ENCODE results near the gene KLHDC7A. TPM values are rescaled to one million over a fixed set of nuclear protein-coding genes. Genes with fewer than 3 reads are reported as not detected.

The KLHDC7A gene
- total and polyA plus RNA-seq, 2 donors (not counting 3 experiments of a cell fraction or from before 2014, with no cell fraction given) = not detected

DNA sequence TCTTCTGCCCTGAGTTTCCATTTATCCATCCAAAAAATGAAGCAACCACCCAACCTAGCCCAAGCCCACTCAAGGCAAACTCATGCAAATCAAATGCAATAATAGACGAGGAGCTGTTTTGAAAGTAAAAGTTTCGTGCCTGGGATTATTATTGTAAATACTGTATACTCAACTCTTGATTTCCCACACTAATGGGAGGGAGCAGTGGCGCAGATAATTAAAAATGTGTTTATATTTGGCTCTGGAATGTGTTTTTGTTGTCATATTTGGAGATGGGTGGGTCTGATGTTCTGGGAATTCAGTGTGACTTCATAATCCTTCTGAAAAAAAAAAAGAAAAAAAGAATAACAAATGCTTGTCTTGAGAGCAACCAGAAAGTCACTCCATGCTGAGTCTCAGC is 52.5 kb downstream of the KLHDC7A start:
- ChIA-PET CTCF (interaction anchor here (1.0 kb wide), 1 partner anchor 42 kb away, joined by 4 read pairs; no protein-coding TSS in a partner anchor), POLR2A (no interaction called here)
- TF ChIP-seq MYC (IDR thresholded peaks at IDR 0.05; ENCODE audit: low read depth, low read length) (no peak), FOS (IDR thresholded peaks at IDR 0.05; ENCODE audit: borderline replicate concordance, insufficient read depth, low read length) (no peak), POLR2AphosphoS5 (IDR thresholded peaks at IDR 0.05; ENCODE audit: insufficient read depth, low read depth, low read length) (no peak), EZH2 (IDR thresholded peaks at IDR 0.05; ENCODE audit: borderline replicate concordance, low read depth, low read length, severe bottlenecking) (no peak), GATA2 (IDR thresholded peaks at IDR 0.05; ENCODE audit: insufficient read depth, insufficient read length, low read depth, low read length) (no peak), POLR2A (IDR thresholded peaks at IDR 0.05; ENCODE audit: low read depth, low read length) (no peak), JUN (IDR thresholded peaks at IDR 0.05; ENCODE audit: borderline replicate concordance, insufficient read depth, insufficient read length, low read depth) (no peak)
- TF ChIP-seq, protein P1, sequence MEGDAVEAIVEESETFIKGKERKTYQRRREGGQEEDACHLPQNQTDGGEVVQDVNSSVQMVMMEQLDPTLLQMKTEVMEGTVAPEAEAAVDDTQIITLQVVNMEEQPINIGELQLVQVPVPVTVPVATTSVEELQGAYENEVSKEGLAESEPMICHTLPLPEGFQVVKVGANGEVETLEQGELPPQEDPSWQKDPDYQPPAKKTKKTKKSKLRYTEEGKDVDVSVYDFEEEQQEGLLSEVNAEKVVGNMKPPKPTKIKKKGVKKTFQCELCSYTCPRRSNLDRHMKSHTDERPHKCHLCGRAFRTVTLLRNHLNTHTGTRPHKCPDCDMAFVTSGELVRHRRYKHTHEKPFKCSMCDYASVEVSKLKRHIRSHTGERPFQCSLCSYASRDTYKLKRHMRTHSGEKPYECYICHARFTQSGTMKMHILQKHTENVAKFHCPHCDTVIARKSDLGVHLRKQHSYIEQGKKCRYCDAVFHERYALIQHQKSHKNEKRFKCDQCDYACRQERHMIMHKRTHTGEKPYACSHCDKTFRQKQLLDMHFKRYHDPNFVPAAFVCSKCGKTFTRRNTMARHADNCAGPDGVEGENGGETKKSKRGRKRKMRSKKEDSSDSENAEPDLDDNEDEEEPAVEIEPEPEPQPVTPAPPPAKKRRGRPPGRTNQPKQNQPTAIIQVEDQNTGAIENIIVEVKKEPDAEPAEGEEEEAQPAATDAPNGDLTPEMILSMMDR (IDR thresholded peaks at IDR 0.05; ENCODE audit: extremely low read depth in 1 of 2, insufficient read depth in 1 of 2, low read depth in 1 of 2, low read length in 2 of 2) = no peak
- TF ChIP-seq, protein P2, sequence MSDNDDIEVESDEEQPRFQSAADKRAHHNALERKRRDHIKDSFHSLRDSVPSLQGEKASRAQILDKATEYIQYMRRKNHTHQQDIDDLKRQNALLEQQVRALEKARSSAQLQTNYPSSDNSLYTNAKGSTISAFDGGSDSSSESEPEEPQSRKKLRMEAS (IDR thresholded peaks at IDR 0.05; ENCODE audit: insufficient read depth, insufficient read length) = no peak
- Histone ChIP-seq H2AFZ (ENCODE audit: low read depth, low read length) (no peak overlapping the region), H3K9me1 (replicated peaks; ENCODE audit: control insufficient read depth, extremely low read depth, insufficient read depth, low read length) (no peaks in the 10 kb centered on the region), H3K9me3 (replicated peaks; ENCODE audit: control insufficient read depth, insufficient read depth, low read length) (no peaks in the 10 kb centered on the region), H4K20me1 (replicated peaks; ENCODE audit: control insufficient read depth, extremely low read depth, insufficient read depth, low read length) (no peaks in the 10 kb centered on the region), H3K4me1 (ENCODE audit: control insufficient read depth, extremely low read depth, insufficient read depth, low read length) (no peaks in the 10 kb centered on the region), H3K9ac (replicated peaks; ENCODE audit: extremely low read depth, insufficient read depth, low read length) (no peak overlapping the region), H3K27me3 (ENCODE audit: control insufficient read depth in 2 of 2, insufficient read depth in 2 of 2, low read length in 2 of 2) (no peaks in the 10 kb centered on the region), H3K4me3 (replicated peaks in 1 of 3; ENCODE audit: insufficient read depth in 1 of 3, low read depth in 1 of 3, low read length in 3 of 3) (no peak overlapping the region), H3K79me2 (ENCODE audit: control insufficient read depth, insufficient read depth, low read length) (no peaks in the 10 kb centered on the region), H3K36me3 (ENCODE audit: control insufficient read depth in 2 of 2, extremely low read depth in 1 of 2, insufficient read depth in 2 of 2, low read length in 2 of 2) (no peaks in the 10 kb centered on the region), H3K4me2 (ENCODE audit: insufficient read depth, low read length) (no peak overlapping the region), H3K27ac (ENCODE audit: insufficient read depth, low read depth, low read length) (no peak overlapping the region)
- BruUV-seq (replicated peaks) = no TSS peak
- intact Hi-C loops (cut with micrococcal nuclease) (no loop called here), dilution Hi-C loops (cut with MboI; ENCODE audit: extremely low pct_ligation_motif_present, low sequenced_read_pairs) (no loop called here)
- FAIRE-seq (no peak), DNase-seq (ENCODE audit: low read depth, low spot score) (no peak)

Measured in endothelial cell of umbilical vein (primary cell).